Measurements from ENCODE around the gene EXO1. TPM values are rescaled to one million over a fixed set of nuclear protein-coding genes. Genes with fewer than 3 reads are reported as not detected.

Gene EXO1
- total RNA-seq, 4 donors from 2014 or later: 0.52 to 10.0 TPM; not detected in 2

- TF ChIP-seq CTCF (IDR thresholded peaks at IDR 0.05) (no peak), POLR2A (IDR thresholded peaks at IDR 0.05) (no peak)
- Histone ChIP-seq H3K27me3 (no peaks in the 10 kb centered on the region), H3K9me3 (no peaks in the 10 kb centered on the region), H3K27ac (no peak overlapping the region), H3K36me3 (no peaks in the 10 kb centered on the region), H3K4me3 (no peak overlapping the region), H3K4me1 (no peaks in the 10 kb centered on the region)
- DNase-seq: no peak
- intact Hi-C loops (cut with DNase I; ENCODE audit: low total_unique reads): no loop called here
Measured at GRCh38 chr1:241839369-241839979, 8.5 kb upstream of the EXO1 start.

- H3K27ac ChIP-seq: no peak overlapping the region
- H3K27me3 ChIP-seq: no peaks in the 10 kb centered on the region
- TF ChIP-seq POLR2A (IDR thresholded peaks at IDR 0.05) (no peak), CTCF (IDR thresholded peaks at IDR 0.05) (no peak)
- DNase-seq: no peak
- no peaks in the 10 kb centered on the region for H3K36me3 ChIP-seq
- no peaks in the 10 kb centered on the region for H3K9me3 ChIP-seq
- intact Hi-C loops (cut with DNase I; ENCODE audit: low total_unique reads): no loop called here
- no peaks in the 10 kb centered on the region for H3K4me1 ChIP-seq
- no peak overlapping the region for H3K4me3 ChIP-seq
Measured at GRCh38 chr1:241840164-241840563, 7.8 kb upstream of the EXO1 start.

- Histone ChIP-seq H3K27me3 (no peaks in the 10 kb centered on the region), H3K4me3 (no peak overlapping the region), H3K36me3 (no peaks in the 10 kb centered on the region), H3K4me1 (no peaks in the 10 kb centered on the region), H3K9me3 (no peaks in the 10 kb centered on the region), H3K27ac (no peak overlapping the region)
- TF ChIP-seq POLR2A (IDR thresholded peaks at IDR 0.05): no peak
- no peak for TF ChIP-seq CTCF (IDR thresholded peaks at IDR 0.05)
- intact Hi-C loops (cut with DNase I; ENCODE audit: low total_unique reads): no loop called here
- no peak for DNase-seq
Measured at GRCh38 chr1:241841691-241842090, 6.3 kb upstream of the EXO1 start.

GRCh38 chr1:241842565-241842964 lies 5.4 kb upstream of the EXO1 start:
- intact Hi-C loops (cut with DNase I; ENCODE audit: low total_unique reads): no loop called here
- H3K4me3 ChIP-seq: no peak overlapping the region
- H3K27me3 ChIP-seq: no peaks in the 10 kb centered on the region
- H3K27ac ChIP-seq: no peak overlapping the region
- H3K9me3 ChIP-seq: no peaks in the 10 kb centered on the region
- no peak for DNase-seq
- no peaks in the 10 kb centered on the region for H3K4me1 ChIP-seq
- H3K36me3 ChIP-seq: no peaks in the 10 kb centered on the region
- no peak for TF ChIP-seq POLR2A (IDR thresholded peaks at IDR 0.05)
- no peak for TF ChIP-seq CTCF (IDR thresholded peaks at IDR 0.05)

GRCh38 chr1:241844593-241844992 lies 3.4 kb upstream of the EXO1 start:
- H3K27me3 ChIP-seq: no peaks in the 10 kb centered on the region
- TF ChIP-seq CTCF (IDR thresholded peaks at IDR 0.05) (no peak), POLR2A (IDR thresholded peaks at IDR 0.05) (no peak)
- H3K4me3 ChIP-seq: no peak overlapping the region
- H3K9me3 ChIP-seq: no peaks in the 10 kb centered on the region
- H3K27ac ChIP-seq: no peak overlapping the region
- DNase-seq: no peak
- peaks cover 0 to 6% of the 10 kb centered on the region in 2 donors for H3K4me1 ChIP-seq
- no peaks in the 10 kb centered on the region for H3K36me3 ChIP-seq
- intact Hi-C loops (cut with DNase I; ENCODE audit: low total_unique reads): no loop called here

Data from uterus (tissue), 4 donors.